Measurements from ENCODE around the gene DDR2.

Gene DDR2

GRCh38 chr1:162644986-162645314 is 12.7 kb downstream of the DDR2 start:
- H3K4me3 ChIP-seq (ENCODE audit: low read depth, low read length): no peak overlapping the region
- no peak for DNase-seq (ENCODE audit: low read depth)
- no peak for TF ChIP-seq POLR2A (IDR thresholded peaks at IDR 0.05; ENCODE audit: extremely low read depth, insufficient read length)

DNA sequence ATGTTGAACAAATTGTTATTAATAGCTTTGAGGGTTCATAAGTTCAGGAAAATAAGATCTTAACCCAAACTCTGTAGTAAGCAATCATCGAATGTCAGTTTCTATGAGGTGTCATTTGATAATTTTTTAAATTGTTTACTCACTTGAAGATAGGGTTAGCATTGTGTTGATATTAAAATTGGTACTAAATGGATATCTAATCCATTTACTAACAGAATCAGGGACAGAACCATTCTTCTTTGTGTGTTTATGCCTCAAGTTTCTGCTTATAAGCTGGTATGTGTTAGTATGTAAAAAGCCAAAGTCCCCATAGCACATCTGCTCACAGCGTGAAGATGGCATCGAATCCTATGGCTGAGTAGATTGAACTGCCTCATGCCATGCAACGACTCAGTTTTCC is 13.4 kb downstream of the DDR2 start:
- no peak for TF ChIP-seq MYC (IDR thresholded peaks at IDR 0.05; ENCODE audit: low read depth, low read length)
- no peak for TF ChIP-seq MAX (IDR thresholded peaks at IDR 0.05; ENCODE audit: low read depth, low read length)
- TF ChIP-seq, protein P1, sequence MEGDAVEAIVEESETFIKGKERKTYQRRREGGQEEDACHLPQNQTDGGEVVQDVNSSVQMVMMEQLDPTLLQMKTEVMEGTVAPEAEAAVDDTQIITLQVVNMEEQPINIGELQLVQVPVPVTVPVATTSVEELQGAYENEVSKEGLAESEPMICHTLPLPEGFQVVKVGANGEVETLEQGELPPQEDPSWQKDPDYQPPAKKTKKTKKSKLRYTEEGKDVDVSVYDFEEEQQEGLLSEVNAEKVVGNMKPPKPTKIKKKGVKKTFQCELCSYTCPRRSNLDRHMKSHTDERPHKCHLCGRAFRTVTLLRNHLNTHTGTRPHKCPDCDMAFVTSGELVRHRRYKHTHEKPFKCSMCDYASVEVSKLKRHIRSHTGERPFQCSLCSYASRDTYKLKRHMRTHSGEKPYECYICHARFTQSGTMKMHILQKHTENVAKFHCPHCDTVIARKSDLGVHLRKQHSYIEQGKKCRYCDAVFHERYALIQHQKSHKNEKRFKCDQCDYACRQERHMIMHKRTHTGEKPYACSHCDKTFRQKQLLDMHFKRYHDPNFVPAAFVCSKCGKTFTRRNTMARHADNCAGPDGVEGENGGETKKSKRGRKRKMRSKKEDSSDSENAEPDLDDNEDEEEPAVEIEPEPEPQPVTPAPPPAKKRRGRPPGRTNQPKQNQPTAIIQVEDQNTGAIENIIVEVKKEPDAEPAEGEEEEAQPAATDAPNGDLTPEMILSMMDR (IDR thresholded peaks at IDR 0.05; ENCODE audit: low read depth, low read length): no peak
- H3K4me3 ChIP-seq (ENCODE audit: low read depth, low read length): no peak overlapping the region
- DNase-seq (ENCODE audit: low read depth): no peak

DNA sequence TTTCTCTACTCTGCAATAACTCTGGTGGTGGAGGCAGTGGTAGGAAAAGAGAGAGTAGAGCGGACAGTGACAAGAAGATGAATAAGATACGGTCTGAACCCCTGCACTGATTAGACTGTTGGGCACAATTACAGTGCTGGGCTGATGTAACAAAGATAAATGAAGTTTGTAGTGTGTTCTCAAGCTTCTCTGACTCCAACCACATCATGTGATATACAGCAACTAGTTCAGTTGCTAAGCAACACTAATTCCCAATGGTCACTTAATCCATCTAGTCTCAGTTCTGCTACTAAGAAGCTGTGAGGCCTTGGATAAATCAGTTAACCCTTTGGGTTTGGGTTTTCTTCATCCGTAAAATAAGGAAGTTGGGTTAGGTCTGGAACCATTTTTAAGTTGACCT is 17.3 kb downstream of the DDR2 start:
- TF ChIP-seq POLR2A (IDR thresholded peaks at IDR 0.05; ENCODE audit: extremely low read depth, insufficient read length) (no peak), MAX (IDR thresholded peaks at IDR 0.05; ENCODE audit: low read depth, low read length) (no peak), MYC (IDR thresholded peaks at IDR 0.05; ENCODE audit: low read depth, low read length) (no peak)
- TF ChIP-seq, protein P1 (IDR thresholded peaks at IDR 0.05; ENCODE audit: low read depth, low read length): no peak
- no peak for DNase-seq (ENCODE audit: low read depth)
- no peak overlapping the region for H3K4me3 ChIP-seq (ENCODE audit: low read depth, low read length)

DNA sequence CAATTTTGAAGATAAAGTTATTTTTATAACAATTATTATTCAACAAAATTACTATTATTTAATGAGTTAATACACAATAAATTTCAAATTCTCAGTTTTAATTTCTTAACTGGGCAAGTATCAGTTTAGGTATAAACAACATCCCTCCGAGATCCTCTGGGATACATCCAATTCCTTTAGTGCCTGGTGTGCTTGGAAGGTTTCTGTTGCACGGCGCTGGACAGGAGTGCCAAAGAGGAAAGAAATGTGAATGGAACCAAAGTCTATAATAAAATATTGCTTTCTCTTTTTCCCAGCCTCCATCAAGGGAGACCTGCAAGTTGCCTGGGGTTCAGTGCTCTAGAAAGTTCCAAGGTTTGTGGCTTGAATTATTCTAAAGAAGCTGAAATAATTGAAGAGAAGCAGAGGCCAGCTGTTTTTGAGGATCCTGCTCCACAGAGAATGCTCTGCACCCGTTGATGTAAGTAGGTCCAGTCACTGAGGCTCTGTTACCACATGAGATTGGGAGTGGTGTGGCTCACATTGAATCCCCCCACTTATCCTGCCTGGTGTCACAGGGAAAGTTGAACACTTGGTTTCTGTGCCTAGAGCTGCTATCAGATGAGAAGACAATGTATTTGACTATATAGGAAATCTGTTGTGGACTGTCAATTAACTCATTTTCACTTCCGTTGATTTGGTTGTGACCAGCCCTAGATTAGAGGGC is 22.8 kb downstream of the DDR2 start:
- no peak overlapping the region for H3K4me3 ChIP-seq (ENCODE audit: low read depth, low read length)
- no peak for DNase-seq (ENCODE audit: low read depth)
- TF ChIP-seq MYC (IDR thresholded peaks at IDR 0.05; ENCODE audit: low read depth, low read length) (no peak), POLR2A (IDR thresholded peaks at IDR 0.05; ENCODE audit: extremely low read depth, insufficient read length) (no peak), MAX (IDR thresholded peaks at IDR 0.05; ENCODE audit: low read depth, low read length) (no peak)
- TF ChIP-seq, protein P1 (IDR thresholded peaks at IDR 0.05; ENCODE audit: low read depth, low read length): no peak

DNA sequence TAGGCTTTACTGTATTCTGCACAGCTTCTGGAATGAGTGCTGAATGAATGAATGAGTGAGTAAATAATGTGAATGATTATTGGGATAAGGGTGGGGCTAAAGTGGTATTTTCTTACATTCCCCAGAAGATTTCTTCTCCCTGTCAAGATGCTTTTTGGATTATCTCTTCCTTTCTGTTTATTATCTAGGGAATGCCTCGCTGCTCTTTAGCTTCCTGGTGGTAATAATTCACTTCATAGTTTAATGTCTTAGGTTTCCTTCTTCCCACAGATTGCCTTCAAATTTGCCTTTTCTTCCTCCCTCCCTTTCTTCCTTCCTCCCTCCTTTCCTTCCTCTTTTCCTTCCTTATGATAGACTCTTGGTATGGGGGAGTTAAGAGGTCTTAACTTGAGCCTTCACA is 24.0 kb downstream of the DDR2 start:
- DNase-seq (ENCODE audit: low read depth): no peak
- no peak overlapping the region for H3K4me3 ChIP-seq (ENCODE audit: low read depth, low read length)
- no peak for TF ChIP-seq MYC (IDR thresholded peaks at IDR 0.05; ENCODE audit: low read depth, low read length)
- TF ChIP-seq POLR2A (IDR thresholded peaks at IDR 0.05; ENCODE audit: extremely low read depth, insufficient read length): no peak
- TF ChIP-seq, protein P1 (IDR thresholded peaks at IDR 0.05; ENCODE audit: low read depth, low read length): no peak
- no peak for TF ChIP-seq MAX (IDR thresholded peaks at IDR 0.05; ENCODE audit: low read depth, low read length)

DNA sequence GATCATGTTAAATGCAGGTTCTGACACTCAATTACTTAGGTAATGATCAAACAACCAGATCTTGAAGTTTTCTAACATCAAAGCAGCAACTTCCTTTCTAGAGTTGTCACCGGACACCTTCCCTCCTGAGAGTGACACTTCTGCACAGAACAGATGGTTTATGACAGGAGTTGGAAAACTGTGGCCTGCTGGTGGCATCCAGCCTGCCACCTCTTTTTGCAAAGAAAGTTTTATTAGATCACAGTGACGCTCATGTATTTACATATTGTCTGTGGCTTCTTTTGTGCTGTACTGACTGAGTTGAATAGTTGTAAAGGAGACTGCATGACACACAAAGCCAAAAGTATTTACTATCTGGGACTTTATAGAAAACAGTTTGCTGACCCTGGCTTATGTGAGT is 28.3 kb downstream of the DDR2 start:
- no peak overlapping the region for H3K4me3 ChIP-seq (ENCODE audit: low read depth, low read length)
- TF ChIP-seq MYC (IDR thresholded peaks at IDR 0.05; ENCODE audit: low read depth, low read length) (no peak), MAX (IDR thresholded peaks at IDR 0.05; ENCODE audit: low read depth, low read length) (no peak), POLR2A (IDR thresholded peaks at IDR 0.05; ENCODE audit: extremely low read depth, insufficient read length) (no peak)
- TF ChIP-seq, protein P1 (IDR thresholded peaks at IDR 0.05; ENCODE audit: low read depth, low read length): no peak
- DNase-seq (ENCODE audit: low read depth): no peak
